HEK293T (cell line): ENCODE measurements around the gene SMARCD1.

Experiments
- BHLHE40 ChIP-seq: fragments of 450-650 bp; IDR thresholded peaks from 2 replicates; pipeline ENCODE4 v1.6.1; 2016; ENCODE audit warnings: mild to moderate bottlenecking, moderate library complexity, borderline replicate concordance
- ELF4 ChIP-seq: fragments of 450-650 bp; IDR thresholded peaks from 2 replicates; pipeline ENCODE4 v1.6.1; 2017; ENCODE audit warnings: antibody characterized with exemption
- FOXA1 ChIP-seq: fragments of 450-650 bp; IDR thresholded peaks from 2 replicates; pipeline ENCODE4 v1.6.1; 2016; ENCODE audit warnings: mild to moderate bottlenecking
- FOXK2 ChIP-seq: fragments of 450-650 bp; IDR thresholded peaks from 2 replicates; pipeline ENCODE4 v1.6.1; 2016; ENCODE audit warnings: mild to moderate bottlenecking
- FOXM1 ChIP-seq: fragments of 450-650 bp; IDR thresholded peaks from 2 replicates; pipeline ENCODE4 v1.6.1; 2017; ENCODE audit warnings: mild to moderate bottlenecking, borderline replicate concordance
- L3MBTL2 ChIP-seq: fragments of 450-650 bp; conservative IDR thresholded peaks from 2 replicates; pipeline ENCODE4 v1.6.1; 2016; ENCODE audit warnings: mild to moderate bottlenecking
- LEF1 ChIP-seq: fragments of 450-650 bp; IDR thresholded peaks from 2 replicates; pipeline ENCODE4 v1.6.1; 2017; ENCODE audit warnings: mild to moderate bottlenecking, borderline replicate concordance
- NFRKB ChIP-seq: fragments of 450-650 bp; IDR thresholded peaks from 2 replicates; pipeline ENCODE4 v1.6.1; 2016; ENCODE audit warnings: mild to moderate bottlenecking, moderate library complexity
- PKNOX1 ChIP-seq: fragments of 450-650 bp; IDR thresholded peaks from 2 replicates; pipeline ENCODE4 v1.6.1; 2016
- SP1 ChIP-seq: fragments of 450-650 bp; IDR thresholded peaks from 2 replicates; pipeline ENCODE4 v1.6.1; 2017
- SUZ12 ChIP-seq: fragments of 450-650 bp; IDR thresholded peaks from 2 replicates; pipeline ENCODE4 v1.6.1; 2016; ENCODE audit warnings: mild to moderate bottlenecking
- TARDBP ChIP-seq: fragments of 450-650 bp; IDR thresholded peaks from 2 replicates; pipeline ENCODE4 v1.6.1; 2016
- ZNF384 ChIP-seq: fragments of 450-650 bp; IDR thresholded peaks from 2 replicates; pipeline ENCODE4 v1.6.1; 2016

GRCh38 chr12:50090391-50090790 is 5.2 kb downstream of the SMARCD1 start:
- no peak for TF ChIP-seq SP1
- TF ChIP-seq BHLHE40: no peak
- no peak for TF ChIP-seq SUZ12
- TF ChIP-seq ELF4: no peak
- TF ChIP-seq TARDBP: no peak
- no peak for TF ChIP-seq ZNF384
- TF ChIP-seq LEF1: no peak
- no peak for TF ChIP-seq NFRKB
- TF ChIP-seq FOXK2: no peak
- TF ChIP-seq FOXA1: no peak
- TF ChIP-seq FOXM1: no peak
- no peak for TF ChIP-seq PKNOX1
- no peak for TF ChIP-seq L3MBTL2
